Measurements from ENCODE around the gene ZNF74.

Gene ZNF74

DNA sequence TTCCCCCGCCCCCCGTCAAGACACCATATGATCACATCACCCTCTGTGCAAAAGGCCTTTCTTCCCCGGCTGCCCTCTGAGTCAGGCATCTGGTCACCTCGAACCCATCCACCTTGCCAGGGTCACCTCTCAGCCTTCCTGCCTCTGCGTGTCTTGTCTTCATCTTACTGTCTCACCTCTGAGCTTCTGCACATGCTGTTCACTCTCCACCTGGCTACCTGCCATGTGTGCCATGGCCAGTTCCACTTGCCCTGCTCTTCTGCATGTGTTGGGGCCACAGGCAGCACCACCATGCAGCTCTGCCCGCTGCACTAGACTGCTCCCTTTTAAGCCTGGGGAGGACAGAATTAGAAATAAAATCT, 9.8 kb downstream of the ZNF74 start:
- TF ChIP-seq, protein P1, sequence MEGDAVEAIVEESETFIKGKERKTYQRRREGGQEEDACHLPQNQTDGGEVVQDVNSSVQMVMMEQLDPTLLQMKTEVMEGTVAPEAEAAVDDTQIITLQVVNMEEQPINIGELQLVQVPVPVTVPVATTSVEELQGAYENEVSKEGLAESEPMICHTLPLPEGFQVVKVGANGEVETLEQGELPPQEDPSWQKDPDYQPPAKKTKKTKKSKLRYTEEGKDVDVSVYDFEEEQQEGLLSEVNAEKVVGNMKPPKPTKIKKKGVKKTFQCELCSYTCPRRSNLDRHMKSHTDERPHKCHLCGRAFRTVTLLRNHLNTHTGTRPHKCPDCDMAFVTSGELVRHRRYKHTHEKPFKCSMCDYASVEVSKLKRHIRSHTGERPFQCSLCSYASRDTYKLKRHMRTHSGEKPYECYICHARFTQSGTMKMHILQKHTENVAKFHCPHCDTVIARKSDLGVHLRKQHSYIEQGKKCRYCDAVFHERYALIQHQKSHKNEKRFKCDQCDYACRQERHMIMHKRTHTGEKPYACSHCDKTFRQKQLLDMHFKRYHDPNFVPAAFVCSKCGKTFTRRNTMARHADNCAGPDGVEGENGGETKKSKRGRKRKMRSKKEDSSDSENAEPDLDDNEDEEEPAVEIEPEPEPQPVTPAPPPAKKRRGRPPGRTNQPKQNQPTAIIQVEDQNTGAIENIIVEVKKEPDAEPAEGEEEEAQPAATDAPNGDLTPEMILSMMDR (IDR thresholded peaks at IDR 0.05; ENCODE audit: low read depth, low read length), result no peak
- DNase-seq (ENCODE audit: low read depth, low spot score), result no peak
- in situ Hi-C loops (cut with HindIII; ENCODE audit: low sequenced_read_pairs), result no loop called here
- no peak overlapping the region for H3K4me3 ChIP-seq (ENCODE audit: low read depth, low read length)

DNA sequence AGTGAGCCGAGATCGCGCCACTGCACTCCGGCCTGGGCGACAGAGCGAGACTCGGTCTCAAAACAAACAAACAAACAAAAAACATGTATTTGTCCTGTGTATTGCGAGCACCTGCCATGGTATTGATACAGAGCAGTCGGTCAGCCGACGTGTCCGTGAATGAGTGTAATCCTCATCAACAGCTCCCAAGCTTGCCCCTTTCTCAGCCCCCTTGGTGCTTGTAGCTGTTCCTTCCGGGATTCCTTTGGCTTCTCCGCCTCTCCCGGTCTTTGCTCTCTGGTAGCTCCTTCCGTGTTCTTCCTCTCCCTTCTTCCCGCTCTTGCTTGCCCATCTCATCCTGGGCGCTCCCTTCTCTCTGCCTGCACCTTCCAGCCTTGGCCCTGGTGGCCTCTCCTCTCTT, 10.9 kb downstream of the ZNF74 start:
- DNase-seq (ENCODE audit: low read depth, low spot score), result no peak
- H3K4me3 ChIP-seq (ENCODE audit: low read depth, low read length), result no peak overlapping the region
- in situ Hi-C loops (cut with HindIII; ENCODE audit: low sequenced_read_pairs), result no loop called here
- TF ChIP-seq, protein P1 (IDR thresholded peaks at IDR 0.05; ENCODE audit: low read depth, low read length), result no peak

DNA sequence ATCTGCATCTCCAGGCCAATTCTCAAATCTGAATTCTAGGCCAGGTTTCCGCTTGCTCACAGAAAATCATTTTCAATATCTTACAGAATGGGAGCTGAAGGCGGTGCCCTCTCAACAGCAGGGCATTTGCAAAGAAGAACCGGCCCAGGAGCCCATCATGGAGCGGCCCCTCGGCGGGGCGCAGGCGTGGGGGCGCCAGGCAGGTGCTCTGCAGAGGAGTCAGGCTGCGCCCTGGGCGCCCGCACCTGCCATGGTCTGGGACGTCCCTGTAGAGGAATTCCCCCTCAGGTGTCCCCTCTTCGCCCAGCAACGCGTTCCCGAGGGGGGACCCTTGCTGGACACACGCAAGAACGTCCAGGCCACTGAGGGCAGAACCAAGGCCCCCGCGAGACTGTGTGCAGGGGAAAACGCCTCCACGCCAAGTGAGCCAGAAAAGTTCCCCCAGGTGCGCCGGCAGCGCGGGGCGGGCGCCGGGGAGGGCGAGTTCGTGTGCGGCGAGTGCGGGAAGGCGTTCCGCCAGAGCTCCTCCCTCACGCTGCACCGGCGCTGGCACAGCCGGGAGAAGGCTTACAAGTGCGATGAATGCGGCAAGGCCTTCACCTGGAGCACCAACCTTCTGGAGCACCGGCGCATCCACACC, 11.5 kb downstream of the ZNF74 start:
- DNase-seq (ENCODE audit: low read depth, low spot score), result no peak
- TF ChIP-seq, protein P1 (IDR thresholded peaks at IDR 0.05; ENCODE audit: low read depth, low read length), result no peak
- in situ Hi-C loops (cut with HindIII; ENCODE audit: low sequenced_read_pairs), result no loop called here
- no peak overlapping the region for H3K4me3 ChIP-seq (ENCODE audit: low read depth, low read length)

DNA sequence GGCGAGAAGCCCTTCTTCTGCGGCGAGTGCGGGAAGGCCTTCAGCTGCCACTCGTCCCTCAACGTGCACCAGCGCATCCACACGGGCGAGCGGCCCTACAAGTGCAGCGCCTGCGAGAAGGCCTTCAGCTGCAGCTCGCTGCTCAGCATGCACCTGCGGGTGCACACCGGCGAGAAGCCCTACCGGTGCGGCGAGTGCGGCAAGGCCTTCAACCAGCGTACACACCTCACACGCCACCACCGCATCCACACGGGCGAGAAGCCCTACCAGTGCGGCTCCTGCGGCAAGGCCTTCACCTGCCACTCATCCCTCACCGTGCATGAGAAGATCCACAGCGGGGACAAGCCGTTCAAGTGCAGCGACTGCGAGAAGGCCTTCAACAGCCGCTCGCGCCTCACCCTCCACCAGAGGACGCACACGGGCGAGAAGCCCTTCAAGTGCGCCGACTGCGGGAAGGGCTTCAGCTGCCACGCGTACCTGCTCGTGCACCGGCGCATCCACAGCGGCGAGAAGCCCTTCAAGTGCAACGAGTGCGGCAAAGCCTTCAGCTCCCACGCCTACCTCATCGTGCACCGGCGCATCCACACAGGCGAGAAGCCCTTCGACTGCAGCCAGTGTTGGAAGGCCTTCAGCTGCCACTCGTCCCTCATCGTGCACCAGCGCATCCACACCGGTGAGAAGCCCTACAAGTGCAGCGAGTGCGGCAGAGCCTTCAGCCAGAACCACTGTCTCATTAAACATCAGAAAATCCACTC, 12.2 kb downstream of the ZNF74 start:
- in situ Hi-C loops (cut with HindIII; ENCODE audit: low sequenced_read_pairs), result no loop called here
- TF ChIP-seq, protein P1 (IDR thresholded peaks at IDR 0.05; ENCODE audit: low read depth, low read length), result no peak
- no peak overlapping the region for H3K4me3 ChIP-seq (ENCODE audit: low read depth, low read length)
- DNase-seq (ENCODE audit: low read depth, low spot score), result no peak

DNA sequence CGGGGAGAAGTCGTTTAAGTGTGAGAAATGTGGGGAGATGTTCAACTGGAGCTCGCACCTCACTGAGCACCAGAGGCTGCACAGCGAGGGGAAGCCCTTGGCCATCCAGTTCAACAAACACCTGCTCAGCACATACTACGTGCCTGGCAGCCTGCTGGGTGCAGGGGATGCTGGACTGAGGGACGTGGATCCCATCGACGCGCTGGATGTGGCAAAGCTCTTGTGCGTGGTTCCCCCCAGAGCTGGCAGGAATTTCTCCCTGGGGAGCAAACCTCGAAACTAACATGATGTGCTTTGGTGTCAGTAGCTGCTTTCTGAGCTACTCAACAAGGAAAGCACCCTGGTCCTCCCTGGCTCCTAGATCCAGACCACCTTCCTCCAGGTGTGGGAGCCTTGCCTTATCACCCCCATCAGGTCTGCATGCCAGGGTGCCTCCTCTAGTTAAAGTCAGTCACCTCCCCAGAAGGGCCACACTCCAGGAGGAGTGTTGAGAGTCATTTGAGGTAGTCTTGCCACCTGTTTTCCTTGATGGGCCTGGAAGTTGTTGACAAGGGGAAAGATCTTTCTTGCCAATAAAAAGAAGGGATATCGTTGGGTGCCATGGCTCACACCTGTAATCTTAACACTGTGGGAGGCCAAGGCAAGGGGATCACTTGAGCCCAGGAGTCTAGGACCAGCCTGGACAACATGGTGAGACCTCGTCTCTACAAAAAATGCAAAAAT, 12.9 kb downstream of the ZNF74 start:
- in situ Hi-C loops (cut with HindIII; ENCODE audit: low sequenced_read_pairs), result no loop called here
- no peak overlapping the region for H3K4me3 ChIP-seq (ENCODE audit: low read depth, low read length)
- TF ChIP-seq, protein P1 (IDR thresholded peaks at IDR 0.05; ENCODE audit: low read depth, low read length), result no peak

DNA sequence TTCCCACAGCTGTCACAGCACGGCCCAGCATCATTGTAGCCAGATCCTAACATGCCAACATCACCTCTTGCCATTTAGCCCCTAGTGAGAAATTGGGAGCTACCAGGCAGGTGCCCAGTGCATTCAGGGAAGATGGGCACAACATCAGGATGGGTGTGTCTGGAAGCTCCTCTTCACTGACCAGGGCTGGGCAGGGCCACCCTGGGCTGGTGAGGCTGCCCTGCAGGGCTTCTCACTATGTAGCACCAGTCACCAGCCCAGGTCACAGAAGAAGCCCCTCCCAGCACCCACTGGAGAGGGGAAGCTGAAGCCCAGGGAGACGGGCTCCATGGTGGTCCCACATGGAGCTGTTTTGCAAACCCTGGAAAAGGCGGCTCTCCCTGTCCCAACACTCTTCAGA, 13.9 kb downstream of the ZNF74 start:
- no peak for DNase-seq (ENCODE audit: low read depth, low spot score)
- in situ Hi-C loops (cut with HindIII; ENCODE audit: low sequenced_read_pairs), result no loop called here
- TF ChIP-seq, protein P1 (IDR thresholded peaks at IDR 0.05; ENCODE audit: low read depth, low read length), result no peak
- no peak overlapping the region for H3K4me3 ChIP-seq (ENCODE audit: low read depth, low read length)

More for the DNA sequence above, 12.9 kb downstream of the ZNF74 start:
- DNase-seq (ENCODE audit: low read depth, low spot score), result no peak
